HG02981 (cell line): ENCODE measurements around the gene MCM8.

Experiments used
- ATAC-seq: cut with Tn5 transposase; IDR thresholded peaks from one replicate; pipeline ENCODE4 v1.9.1; 2021; ENCODE audit warnings: mild to moderate bottlenecking, moderate library complexity; ENCODE audit not compliant: unreplicated experiment

Gene MCM8

GRCh38 chr20:6040958-6041807 is 90.7 kb downstream of the MCM8 start:
- ATAC-seq = no peak

- ATAC-seq = no peak
Observed at GRCh38 chr20:6041808-6042265, 91.4 kb downstream of the MCM8 start.

GRCh38 chr20:6044115-6044514 is 93.7 kb downstream of the MCM8 start:
- ATAC-seq = no peak

- no peak for ATAC-seq
Observed at GRCh38 chr20:6045566-6045965, 95.1 kb downstream of the MCM8 start.

GRCh38 chr20:6046432-6046831 is 96.0 kb downstream of the MCM8 start:
- ATAC-seq = no peak

- no peak for ATAC-seq
Observed at GRCh38 chr20:6048391-6048790, 97.9 kb downstream of the MCM8 start.
